ENCODE data around the gene HMGN4. TPM values are rescaled to one million over a fixed set of nuclear protein-coding genes. Genes with fewer than 3 reads are reported as not detected.

HMGN4 gene
- total RNA-seq, 1 experiment from 2014 or later = 54.8 TPM

DNA sequence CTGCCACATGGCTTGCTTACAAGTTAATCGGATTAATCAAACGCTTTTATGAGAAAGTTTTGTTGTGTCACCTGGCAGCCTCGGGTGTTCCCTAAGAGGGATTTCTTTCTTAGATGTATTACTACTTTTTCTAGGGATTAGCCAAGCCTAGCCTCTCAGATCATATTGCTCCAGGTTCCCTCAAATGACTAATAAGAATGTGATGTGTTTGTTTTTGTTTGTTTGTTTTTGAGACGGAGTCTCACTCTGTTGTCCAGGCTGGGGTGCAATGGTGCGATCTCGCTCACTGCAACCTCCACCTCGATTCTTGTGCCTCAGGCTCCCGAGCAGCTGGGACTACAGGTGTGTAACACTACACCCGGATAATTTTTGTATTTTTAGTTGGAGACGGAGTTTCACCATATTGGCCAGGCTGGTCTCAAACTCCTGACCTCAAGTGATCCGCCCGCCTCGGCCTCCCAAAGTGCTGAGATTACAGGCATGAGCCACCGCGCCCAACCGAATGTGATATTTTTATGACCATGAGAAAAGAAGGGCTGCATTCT is 977 bp downstream of the HMGN4 start:
- peak overlapping the region; percentile 93 for H2AFZ ChIP-seq (ENCODE audit: low read length)
- H3K36me3 ChIP-seq (ENCODE audit: low read depth, low read length) = 0 out of 2 replicates have a peak, but pooled peaks cover 7% of the 10 kb centered on the region
- TF ChIP-seq, protein P1, sequence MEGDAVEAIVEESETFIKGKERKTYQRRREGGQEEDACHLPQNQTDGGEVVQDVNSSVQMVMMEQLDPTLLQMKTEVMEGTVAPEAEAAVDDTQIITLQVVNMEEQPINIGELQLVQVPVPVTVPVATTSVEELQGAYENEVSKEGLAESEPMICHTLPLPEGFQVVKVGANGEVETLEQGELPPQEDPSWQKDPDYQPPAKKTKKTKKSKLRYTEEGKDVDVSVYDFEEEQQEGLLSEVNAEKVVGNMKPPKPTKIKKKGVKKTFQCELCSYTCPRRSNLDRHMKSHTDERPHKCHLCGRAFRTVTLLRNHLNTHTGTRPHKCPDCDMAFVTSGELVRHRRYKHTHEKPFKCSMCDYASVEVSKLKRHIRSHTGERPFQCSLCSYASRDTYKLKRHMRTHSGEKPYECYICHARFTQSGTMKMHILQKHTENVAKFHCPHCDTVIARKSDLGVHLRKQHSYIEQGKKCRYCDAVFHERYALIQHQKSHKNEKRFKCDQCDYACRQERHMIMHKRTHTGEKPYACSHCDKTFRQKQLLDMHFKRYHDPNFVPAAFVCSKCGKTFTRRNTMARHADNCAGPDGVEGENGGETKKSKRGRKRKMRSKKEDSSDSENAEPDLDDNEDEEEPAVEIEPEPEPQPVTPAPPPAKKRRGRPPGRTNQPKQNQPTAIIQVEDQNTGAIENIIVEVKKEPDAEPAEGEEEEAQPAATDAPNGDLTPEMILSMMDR (conservative IDR thresholded peaks at IDR 0.05; ENCODE audit: low read depth, low read length) = no peak
- TF ChIP-seq EZH2 (IDR thresholded peaks at IDR 0.05; ENCODE audit: low read length, unreplicated experiment) = no peak
- no peak for TF ChIP-seq EZH2phosphoT487 (IDR thresholded peaks at IDR 0.05; ENCODE audit: borderline replicate concordance, low read length)
- no peaks in the 10 kb centered on the region for H3K27me3 ChIP-seq (ENCODE audit: low read length)
- peak overlapping the region; percentile 91 for H3K9ac ChIP-seq (ENCODE audit: low read length)
- no TSS peak for BruUV-seq (replicated peaks)
- DNase-seq (no peak), ATAC-seq (no peak)
- H3K9me3 ChIP-seq (ENCODE audit: low read length) = no peaks in the 10 kb centered on the region
- no peaks in the 10 kb centered on the region for H4K20me1 ChIP-seq (ENCODE audit: low read length)
- intact Hi-C loops (cut with micrococcal nuclease) = loop anchor here (5.0 kb wide), 1 partner anchor 322 kb away; a partner anchor contains a TSS
- peaks cover 18% of the 10 kb centered on the region for H3K4me1 ChIP-seq (ENCODE audit: insufficient read depth, low read length)
- H3K4me3 ChIP-seq (ENCODE audit: low read length) = peak overlapping the region; percentile 98
- peaks cover 34% of the 10 kb centered on the region for H3K79me2 ChIP-seq (ENCODE audit: low read length)
- POLR2A ChIA-PET (ENCODE audit: unreplicated experiment) = interaction anchor here (0.6 to 0.7 kb wide), 2 partner anchors 14 to 516 kb away, joined by 4 to 8 read pairs; no protein-coding TSS in a partner anchor
- H3K4me2 ChIP-seq (ENCODE audit: low read length) = peak overlapping the region; percentile 95
- CTCF ChIA-PET = interaction anchor here (0.6 kb wide), 1 partner anchor 37 kb away, joined by 3 read pairs; no protein-coding TSS in a partner anchor
- H3K9me2 ChIP-seq (replicated peaks; ENCODE audit: low read length) = no peaks in the 10 kb centered on the region
- H3K27ac ChIP-seq (ENCODE audit: low read length) = peak overlapping the region; percentile 86
- peaks cover 4% of the 10 kb centered on the region for H3F3A ChIP-seq (ENCODE audit: low read length, unreplicated experiment)

- Histone ChIP-seq H3K4me2 (ENCODE audit: low read length) (no peak overlapping the region), H3K36me3 (ENCODE audit: low read depth, low read length) (peaks cover 15% of the 10 kb centered on the region), H3K27me3 (ENCODE audit: low read length) (no peaks in the 10 kb centered on the region), H3K79me2 (ENCODE audit: low read length) (peaks cover 34% of the 10 kb centered on the region), H2AFZ (ENCODE audit: low read length) (no peak overlapping the region), H4K20me1 (ENCODE audit: low read length) (no peaks in the 10 kb centered on the region), H3K4me3 (ENCODE audit: low read length) (no peak overlapping the region), H3K4me1 (ENCODE audit: insufficient read depth, low read length) (peaks cover 12% of the 10 kb centered on the region), H3K9me3 (ENCODE audit: low read length) (no peaks in the 10 kb centered on the region), H3K9me2 (replicated peaks; ENCODE audit: low read length) (no peaks in the 10 kb centered on the region), H3K27ac (ENCODE audit: low read length) (no peak overlapping the region), H3F3A (ENCODE audit: low read length, unreplicated experiment) (peaks cover 4% of the 10 kb centered on the region), H3K9ac (ENCODE audit: low read length) (no peak overlapping the region)
- no TSS peak for BruUV-seq (replicated peaks)
- POLR2A ChIA-PET (ENCODE audit: unreplicated experiment) = interaction anchor here (0.6 kb wide), 1 partner anchor 162 kb away, joined by 6 read pairs; no protein-coding TSS in a partner anchor
- intact Hi-C loops (cut with micrococcal nuclease) = no loop called here
- TF ChIP-seq, protein P1 (conservative IDR thresholded peaks at IDR 0.05; ENCODE audit: low read depth, low read length) = no peak
- TF ChIP-seq EZH2 (IDR thresholded peaks at IDR 0.05; ENCODE audit: low read length, unreplicated experiment) = no peak
- no peak for TF ChIP-seq EZH2phosphoT487 (IDR thresholded peaks at IDR 0.05; ENCODE audit: borderline replicate concordance, low read length)
- DNase-seq (no peak), ATAC-seq (no peak)
- CTCF ChIA-PET = no interaction called here
Measured at GRCh38 chr6:26541579-26541978, 3.4 kb downstream of the HMGN4 start.

GRCh38 chr6:26543953-26544352 is 5.8 kb downstream of the HMGN4 start:
- intact Hi-C loops (cut with micrococcal nuclease) = no loop called here
- BruUV-seq (replicated peaks) = no TSS peak
- no peaks in the 10 kb centered on the region for H4K20me1 ChIP-seq (ENCODE audit: low read length)
- H3K4me1 ChIP-seq (ENCODE audit: insufficient read depth, low read length) = peaks cover 9% of the 10 kb centered on the region
- no peaks in the 10 kb centered on the region for H3K9me2 ChIP-seq (replicated peaks; ENCODE audit: low read length)
- ChIA-PET POLR2A (ENCODE audit: unreplicated experiment) (no interaction called here), CTCF (no interaction called here)
- no peaks in the 10 kb centered on the region for H3K27me3 ChIP-seq (ENCODE audit: low read length)
- no peak overlapping the region for H3K9ac ChIP-seq (ENCODE audit: low read length)
- H3K9me3 ChIP-seq (ENCODE audit: low read length) = no peaks in the 10 kb centered on the region
- H3F3A ChIP-seq (ENCODE audit: low read length, unreplicated experiment) = no peaks in the 10 kb centered on the region
- no peak overlapping the region for H2AFZ ChIP-seq (ENCODE audit: low read length)
- DNase-seq = peak; percentile 56
- peaks cover 15% of the 10 kb centered on the region for H3K36me3 ChIP-seq (ENCODE audit: low read depth, low read length)
- peak; percentile 81 for ATAC-seq
- TF ChIP-seq, protein P1 (conservative IDR thresholded peaks at IDR 0.05; ENCODE audit: low read depth, low read length) = peak; percentile 56
- no peak for TF ChIP-seq EZH2phosphoT487 (IDR thresholded peaks at IDR 0.05; ENCODE audit: borderline replicate concordance, low read length)
- no peak overlapping the region for H3K4me2 ChIP-seq (ENCODE audit: low read length)
- no peak overlapping the region for H3K27ac ChIP-seq (ENCODE audit: low read length)
- H3K4me3 ChIP-seq (ENCODE audit: low read length) = no peak overlapping the region
- peaks cover 28% of the 10 kb centered on the region for H3K79me2 ChIP-seq (ENCODE audit: low read length)
